Fibroblast of mammary gland (primary cell): ENCODE data around the gene PPP1R13B.
A peak's percentile ranks its signal among the peaks of the same experiment; 100 is the strongest.

Experiments
- DNase-seq: peaks from one replicate; pipeline ENCODE4 v3.0.0-alpha.2; 2010; ENCODE audit warnings: low read depth
- H3K4me3 ChIP-seq: 2 replicates; pipeline ENCODE4 v1.5.1; 2011; ENCODE audit warnings: low read depth, mild to moderate bottlenecking, low read length, moderate library complexity; ENCODE audit not compliant: control insufficient read depth
- CTCF ChIP-seq: conservative IDR thresholded peaks from 2 replicates; pipeline ENCODE4 v1.5.1; 2011; ENCODE audit warnings: low read depth, low read length, inconsistent platforms; ENCODE audit not compliant: control insufficient read depth, insufficient read depth

PPP1R13B gene

GRCh38 chr14:103728141-103728540 lies 119.2 kb downstream of the PPP1R13B start:
- no peak overlapping the region for H3K4me3 ChIP-seq
- DNase-seq = no peak
- no peak for TF ChIP-seq CTCF

- no peak for TF ChIP-seq CTCF
- no peak overlapping the region for H3K4me3 ChIP-seq
- no peak for DNase-seq
Measured at GRCh38 chr14:103727313-103727980, 119.9 kb downstream of the PPP1R13B start.

GRCh38 chr14:103726474-103726873 lies 120.9 kb downstream of the PPP1R13B start:
- no peak for TF ChIP-seq CTCF
- no peak overlapping the region for H3K4me3 ChIP-seq
- no peak for DNase-seq

GRCh38 chr14:103725739-103726395 lies 121.5 kb downstream of the PPP1R13B start:
- DNase-seq = no peak
- no peak for TF ChIP-seq CTCF
- no peak overlapping the region for H3K4me3 ChIP-seq

- H3K4me3 ChIP-seq = no peak overlapping the region
- TF ChIP-seq CTCF = no peak
- no peak for DNase-seq
Measured at GRCh38 chr14:103725001-103725682, 122.2 kb downstream of the PPP1R13B start.

- DNase-seq = peak; percentile 64
- no peak for TF ChIP-seq CTCF
- no peak overlapping the region for H3K4me3 ChIP-seq
Measured at GRCh38 chr14:103724116-103724515, 123.3 kb downstream of the PPP1R13B start.

GRCh38 chr14:103723748-103724081 lies 123.7 kb downstream of the PPP1R13B start:
- H3K4me3 ChIP-seq = no peak overlapping the region
- DNase-seq = no peak
- TF ChIP-seq CTCF = no peak
